ENCODE results near the gene SEPTIN3.

DNA sequence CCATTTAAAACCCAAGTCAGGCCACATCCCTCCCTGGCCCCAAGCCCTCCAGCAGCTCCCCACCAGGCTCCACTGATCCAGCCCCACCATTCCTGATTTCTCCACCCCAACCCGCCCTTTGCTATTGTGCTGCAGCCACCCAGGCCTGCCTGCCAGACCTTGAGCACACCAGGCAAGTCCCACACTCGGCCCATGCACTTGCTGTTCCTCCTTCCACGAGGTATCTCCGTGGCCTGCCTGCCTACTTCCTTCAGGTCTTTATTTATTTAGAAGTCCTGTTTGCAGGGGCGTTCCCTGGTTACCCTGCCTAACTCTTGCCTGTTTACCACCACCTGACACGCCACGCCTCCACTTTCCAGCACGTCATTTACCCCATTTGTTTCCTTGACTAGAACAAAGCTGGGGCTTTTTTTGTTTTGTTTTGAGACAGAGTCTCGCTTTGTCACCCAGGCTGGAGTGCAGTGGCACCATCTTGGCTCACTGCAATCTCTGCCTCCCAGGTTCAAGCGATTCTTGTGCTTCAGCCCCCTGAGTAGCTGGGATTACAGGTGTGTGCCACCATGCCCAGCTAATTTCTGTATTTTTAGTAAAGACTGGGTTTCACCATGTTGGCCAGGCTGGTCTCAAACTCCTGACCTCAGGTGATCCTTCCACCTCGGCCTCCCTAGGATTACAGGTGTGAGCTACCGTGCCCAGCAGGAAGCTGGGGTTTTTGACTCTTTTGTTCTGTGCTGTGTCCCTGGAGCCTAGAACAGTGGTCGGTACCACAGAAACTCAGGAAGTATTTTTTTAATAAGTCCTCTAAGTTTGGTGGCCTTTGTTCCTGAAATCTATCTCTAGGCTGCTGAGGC is 29.0 kb upstream of the SEPTIN3 start:
- no peak for TF ChIP-seq EP300 (IDR thresholded peaks at IDR 0.05)
- TF ChIP-seq, protein P1, sequence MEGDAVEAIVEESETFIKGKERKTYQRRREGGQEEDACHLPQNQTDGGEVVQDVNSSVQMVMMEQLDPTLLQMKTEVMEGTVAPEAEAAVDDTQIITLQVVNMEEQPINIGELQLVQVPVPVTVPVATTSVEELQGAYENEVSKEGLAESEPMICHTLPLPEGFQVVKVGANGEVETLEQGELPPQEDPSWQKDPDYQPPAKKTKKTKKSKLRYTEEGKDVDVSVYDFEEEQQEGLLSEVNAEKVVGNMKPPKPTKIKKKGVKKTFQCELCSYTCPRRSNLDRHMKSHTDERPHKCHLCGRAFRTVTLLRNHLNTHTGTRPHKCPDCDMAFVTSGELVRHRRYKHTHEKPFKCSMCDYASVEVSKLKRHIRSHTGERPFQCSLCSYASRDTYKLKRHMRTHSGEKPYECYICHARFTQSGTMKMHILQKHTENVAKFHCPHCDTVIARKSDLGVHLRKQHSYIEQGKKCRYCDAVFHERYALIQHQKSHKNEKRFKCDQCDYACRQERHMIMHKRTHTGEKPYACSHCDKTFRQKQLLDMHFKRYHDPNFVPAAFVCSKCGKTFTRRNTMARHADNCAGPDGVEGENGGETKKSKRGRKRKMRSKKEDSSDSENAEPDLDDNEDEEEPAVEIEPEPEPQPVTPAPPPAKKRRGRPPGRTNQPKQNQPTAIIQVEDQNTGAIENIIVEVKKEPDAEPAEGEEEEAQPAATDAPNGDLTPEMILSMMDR (IDR thresholded peaks at IDR 0.05): no peak
- peak in 3 of 4 donors; percentile 9 to 69 (median 24) for TF ChIP-seq POLR2A (IDR thresholded peaks at IDR 0.05)
- peak in 1 of 2 donors; percentile 60 for TF ChIP-seq POLR2AphosphoS5 (IDR thresholded peaks at IDR 0.05)

All from upper lobe of left lung (tissue), 4 donors.